HEK293 (cell line): ENCODE results near the gene EXOC1.

ENCODE experiments used
- CTCF ChIA-PET: fragments of 350-600 bp; formaldehyde crosslinking; extraction: SDS; loops from one replicate; lab custom pipeline; 2021; ENCODE audit warnings: antibody characterized with exemption; lab: Yijun Ruan, JAX
- POLR2A ChIA-PET: fragments of 300-600 bp; formaldehyde crosslinking; extraction: SDS; loops from one replicate; lab custom pipeline; 2020; ENCODE audit warnings: antibody characterized with exemption, inconsistent platforms; lab: Yijun Ruan, JAX
- H3K27ac ChIP-seq: fragments of 200-500 bp; sonication (Bioruptor generic); 2 replicates; pipeline ENCODE4 v1.5.1; 2014; ENCODE audit warnings: low read depth, low read length, control low read depth, inconsistent platforms; ENCODE audit errors: extremely low read depth
- H3K36me3 ChIP-seq, 2 experiments: fragments of 200-500 bp in 1 of 2; sonication (Bioruptor generic) in 1 of 2; 1 replicate in 1 of 2; 2 replicates in 1 of 2; pipeline ENCODE4 v1.5.1; 2014 to 2017; ENCODE audit warnings: inconsistent platforms in 2 of 2, low read length in 2 of 2; ENCODE audit not compliant: control insufficient read depth in 2 of 2, insufficient read depth in 1 of 2
- H3K4me1 ChIP-seq: fragments of 200-500 bp; sonication (Bioruptor generic); 2 replicates; pipeline ENCODE4 v1.5.1; 2014; ENCODE audit warnings: mild to moderate bottlenecking, low read length, inconsistent platforms; ENCODE audit not compliant: control insufficient read depth, insufficient read depth
- H3K4me3 ChIP-seq: 2 replicates; pipeline ENCODE4 v1.5.1; 2011; ENCODE audit warnings: low read depth, mild to moderate bottlenecking, control low read depth, low read length, moderate library complexity
- H3K9me3 ChIP-seq: fragments of 200-500 bp; sonication (Bioruptor generic); 2 replicates; pipeline ENCODE4 v1.5.1; 2014; ENCODE audit warnings: low read depth, low read length, inconsistent platforms; ENCODE audit not compliant: control insufficient read depth, insufficient read depth
- FEZF1 ChIP-seq: fragments of 450-650 bp; formaldehyde crosslinking; IDR thresholded peaks from 2 replicates; pipeline ENCODE4 v1.5.1; 2016; ENCODE audit warnings: missing biosample characterization, missing genetic modification characterization
- GLI4 ChIP-seq: fragments of 450-650 bp; formaldehyde crosslinking; IDR thresholded peaks from 2 replicates; pipeline ENCODE4 v1.5.1; 2016; ENCODE audit warnings: missing biosample characterization, missing genetic modification characterization
- MZF1 ChIP-seq: fragments of 450-650 bp; formaldehyde crosslinking; IDR thresholded peaks from 2 replicates; pipeline ENCODE4 v1.5.1; 2017; ENCODE audit warnings: missing biosample characterization, missing genetic modification characterization, borderline replicate concordance
- PBX3 ChIP-seq: sonication (generic); formaldehyde crosslinking; IDR thresholded peaks from 2 replicates; pipeline ENCODE4 v1.8.1; 2022; ENCODE audit warnings: mild to moderate bottlenecking, moderate library complexity, missing genetic modification reagents
- PRDM10 ChIP-seq: fragments of 450-650 bp; formaldehyde crosslinking; IDR thresholded peaks from 2 replicates; pipeline ENCODE4 v1.5.1; 2016; ENCODE audit warnings: missing biosample characterization, missing genetic modification characterization
- ZBTB48 ChIP-seq: fragments of 450-650 bp; formaldehyde crosslinking; IDR thresholded peaks from 2 replicates; pipeline ENCODE4 v1.5.1; 2016; ENCODE audit warnings: missing biosample characterization, missing genetic modification characterization
- ZBTB7A ChIP-seq: fragments of 450-650 bp; formaldehyde crosslinking; IDR thresholded peaks from 2 replicates; pipeline ENCODE4 v1.5.1; 2016; ENCODE audit warnings: low read depth, missing biosample characterization, missing genetic modification characterization
- ZBTB8A ChIP-seq: fragments of 450-650 bp; formaldehyde crosslinking; IDR thresholded peaks from 2 replicates; pipeline ENCODE4 v1.5.1; 2016; ENCODE audit warnings: missing biosample characterization, missing genetic modification characterization
- ZNF10 ChIP-seq: fragments of 450-650 bp; formaldehyde crosslinking; IDR thresholded peaks from 2 replicates; pipeline ENCODE4 v1.5.1; 2017; ENCODE audit warnings: missing biosample characterization, missing genetic modification characterization
- ZNF138 ChIP-seq: fragments of 450-650 bp; formaldehyde crosslinking; IDR thresholded peaks from 2 replicates; pipeline ENCODE4 v1.5.1; 2016; ENCODE audit warnings: missing biosample characterization, missing genetic modification characterization, borderline replicate concordance
- ZNF202 ChIP-seq: fragments of 450-650 bp; formaldehyde crosslinking; IDR thresholded peaks from 2 replicates; pipeline ENCODE4 v1.5.1; 2016; ENCODE audit warnings: missing biosample characterization, missing genetic modification characterization, borderline replicate concordance
- ZNF26 ChIP-seq: fragments of 450-650 bp; formaldehyde crosslinking; IDR thresholded peaks from 2 replicates; pipeline ENCODE4 v1.5.1; 2016; ENCODE audit warnings: missing biosample characterization, missing genetic modification characterization
- ZNF280D ChIP-seq: fragments of 450-650 bp; formaldehyde crosslinking; IDR thresholded peaks from 2 replicates; pipeline ENCODE4 v1.5.1; 2016; ENCODE audit warnings: missing biosample characterization, missing genetic modification characterization
- ZNF324 ChIP-seq: fragments of 450-650 bp; formaldehyde crosslinking; IDR thresholded peaks from 2 replicates; pipeline ENCODE4 v1.5.1; 2016; ENCODE audit warnings: missing biosample characterization, missing genetic modification characterization
- ZNF350 ChIP-seq: fragments of 450-650 bp; formaldehyde crosslinking; IDR thresholded peaks from 2 replicates; pipeline ENCODE4 v1.5.0; 2017; ENCODE audit warnings: missing biosample characterization, mild to moderate bottlenecking, missing genetic modification characterization
- ZNF362 ChIP-seq: fragments of 450-650 bp; formaldehyde crosslinking; IDR thresholded peaks from 2 replicates; pipeline ENCODE4 v1.5.1; 2016; ENCODE audit warnings: missing biosample characterization, missing genetic modification characterization
- ZNF37A ChIP-seq: fragments of 450-650 bp; IDR thresholded peaks from 2 replicates; pipeline ENCODE4 v1.5.1; 2018; ENCODE audit warnings: missing biosample characterization, missing genetic modification characterization
- ZNF558 ChIP-seq: fragments of 450-650 bp; formaldehyde crosslinking; IDR thresholded peaks from 2 replicates; pipeline ENCODE4 v1.5.1; 2016; ENCODE audit warnings: missing biosample characterization, missing genetic modification characterization
- ZNF623 ChIP-seq: fragments of 450-650 bp; formaldehyde crosslinking; IDR thresholded peaks from 2 replicates; pipeline ENCODE4 v1.5.1; 2016; ENCODE audit warnings: missing biosample characterization, missing genetic modification characterization
- ZNF785 ChIP-seq: fragments of 450-650 bp; formaldehyde crosslinking; IDR thresholded peaks from 2 replicates; pipeline ENCODE4 v1.5.1; 2016; ENCODE audit warnings: missing biosample characterization, missing genetic modification characterization
- ZNF843 ChIP-seq: fragments of 450-650 bp; formaldehyde crosslinking; IDR thresholded peaks from 2 replicates; pipeline ENCODE4 v1.5.1; 2016; ENCODE audit warnings: missing biosample characterization, missing genetic modification characterization
- ZSCAN30 ChIP-seq: fragments of 450-650 bp; IDR thresholded peaks from 2 replicates; pipeline ENCODE4 v1.5.1; 2018; ENCODE audit warnings: missing biosample characterization, mild to moderate bottlenecking, missing genetic modification characterization, moderate library complexity
- ZSCAN4 ChIP-seq: fragments of 450-650 bp; formaldehyde crosslinking; IDR thresholded peaks from 2 replicates; pipeline ENCODE4 v1.5.1; 2017; ENCODE audit warnings: missing biosample characterization, missing genetic modification characterization

The EXOC1 gene

GRCh38 chr4:55865228-55865806 is 11.9 kb downstream of the EXOC1 start (continued):
- no peak for TF ChIP-seq ZNF362 (tag by site-specific recombination)
- no peak for TF ChIP-seq PRDM10 (tag by site-specific recombination)
- TF ChIP-seq ZNF138, result no peak
- TF ChIP-seq ZBTB8A (tag by site-specific recombination), result no peak
- TF ChIP-seq ZNF202 (tag by site-specific recombination), result no peak
- no peak for TF ChIP-seq ZNF558 (tag by site-specific recombination)

GRCh38 chr4:55866290-55866907 is 13.0 kb downstream of the EXOC1 start:
- POLR2A ChIA-PET, result no interaction called here
- CTCF ChIA-PET, result interaction anchor here (0.6 to 1.5 kb wide), 12 partner anchors 11 to 1041 kb away, joined by 3 to 6 read pairs (median 3); partner anchors contain the start of gene CEP135
- Histone ChIP-seq H3K27ac (no peak overlapping the region), H3K4me1 (no peaks in the 10 kb centered on the region), H3K4me3 (no peak overlapping the region), H3K36me3 (peaks cover 6 to 34% of the 10 kb centered on the region in 2 experiments), H3K9me3 (no peaks in the 10 kb centered on the region)
- TF ChIP-seq ZNF37A (tag by site-specific recombination) (no peak), PBX3 (no peak), GLI4 (tag by site-specific recombination) (no peak), ZNF280D (tag by site-specific recombination) (no peak), ZSCAN30 (tag by site-specific recombination) (no peak), ZNF350 (tag by site-specific recombination) (no peak), MZF1 (no peak), ZNF26 (tag by site-specific recombination) (no peak), ZNF623 (tag by site-specific recombination) (no peak), ZNF324 (no peak), ZSCAN4 (tag by site-specific recombination) (no peak), ZNF10 (tag by site-specific recombination) (peak; percentile 50), ZNF785 (tag by site-specific recombination) (no peak), ZBTB48 (tag by site-specific recombination) (peak; percentile 35; the same call in 1 of the 2 replicates), ZNF843 (no peak), FEZF1 (tag by site-specific recombination) (no peak), ZBTB7A (tag by site-specific recombination) (no peak)
